Lower leg skin (tissue), 4 donors: ENCODE data around the gene LINS1. TPM values are rescaled to one million over a fixed set of nuclear protein-coding genes. Genes with fewer than 3 reads are reported as not detected.

Experiments
- DNase-seq, 2 donors: peaks; one replicate each; pipeline ENCODE4 v3.0.0-alpha.2; 2019; ENCODE audit warnings: low spot score in 2 of 2
- H3K4me3 ChIP-seq: fragments of 200-600 bp; sonication (generic); 2 replicates; pipeline ENCODE4 v1.5.1; 2017; ENCODE audit warnings: mild to moderate bottlenecking, low read depth; ENCODE audit not compliant: poor library complexity, severe bottlenecking
- CTCF ChIP-seq, 3 donors: fragments of 450-650 bp; IDR thresholded peaks; one replicate each; pipeline ENCODE4 v1.5.1; 2016; ENCODE audit warnings: antibody characterized with exemption in 3 of 3, mild to moderate bottlenecking in 3 of 3, moderate library complexity in 2 of 3
- POLR2A ChIP-seq, 2 donors: fragments of 450-650 bp; IDR thresholded peaks; one replicate each; pipeline ENCODE4 v1.6.1; 2016 to 2017; ENCODE audit warnings: antibody characterized with exemption in 2 of 2, mild to moderate bottlenecking in 1 of 2, moderate library complexity in 1 of 2
- WGBS, 2 donors: methylation state at CpG; one replicate each; pipeline ENCODE4 v1.1.5; 2018; 5-methylcytosine and 5-hydroxymethylcytosine counted together
- intact Hi-C: fragments of 100-400 bp; cut with DNase I; formaldehyde crosslinking; loops from one replicate; pipeline ENCODE4 v1.15.0; 2023; ENCODE audit warnings: low total_unique reads
- total RNA-seq, 4 donors: library from RNA; depleted of rRNA; stranded (reverse); fragments of >200 nt; gene quantifications; one replicate each; pipeline ENCODE4 v1.1.0, GENCODE V29; 2016

The LINS1 gene
- total RNA-seq, 4 donors from 2014 or later: 12.5 to 24.9 (median 18.7) TPM

- 92 to 94% methylated on average over 10 of the region's 10 CpGs for whole genome bisulfite sequencing, 2 donors
- intact Hi-C loops: loop anchor here (5.0 kb wide), 1 partner anchor 240 kb away; no protein-coding TSS in a partner anchor
- no peak overlapping the region for H3K4me3 ChIP-seq
- no peak for DNase-seq
- no peak for TF ChIP-seq POLR2A (IDR thresholded peaks at IDR 0.05)
- TF ChIP-seq CTCF (IDR thresholded peaks at IDR 0.05): no peak
These were observed 29.8 kb upstream of the LINS1 start for GRCh38 chr15:100631831-100632230.

GRCh38 chr15:100628746-100629145, 26.8 kb upstream of the LINS1 start:
- no peak for TF ChIP-seq POLR2A (IDR thresholded peaks at IDR 0.05)
- no peak for TF ChIP-seq CTCF (IDR thresholded peaks at IDR 0.05)
- 50 to 58% methylated on average over 3 of the region's 3 CpGs for WGBS, 2 donors
- intact Hi-C loops: loop anchor here (5.0 kb wide), 1 partner anchor 384 kb away; no protein-coding TSS in a partner anchor
- H3K4me3 ChIP-seq: no peak overlapping the region
- no peak for DNase-seq

GRCh38 chr15:100627789-100628395, 25.9 kb upstream of the LINS1 start:
- 26% methylated on average over 6 of the region's 6 CpGs for WGBS, 2 donors
- intact Hi-C loops: loop anchor here (5.0 kb wide), 1 partner anchor 384 kb away; no protein-coding TSS in a partner anchor
- TF ChIP-seq POLR2A (IDR thresholded peaks at IDR 0.05) (no peak), CTCF (IDR thresholded peaks at IDR 0.05) (peak in 1 of 3 donors; percentile 43)
- DNase-seq: peak; percentile 74 to 90
- H3K4me3 ChIP-seq: no peak overlapping the region

- TF ChIP-seq CTCF (IDR thresholded peaks at IDR 0.05) (no peak), POLR2A (IDR thresholded peaks at IDR 0.05) (no peak)
- WGBS, 2 donors: 84 to 88% methylated on average over 5 of the region's 5 CpGs
- DNase-seq: no peak
- intact Hi-C loops: no loop called here
- H3K4me3 ChIP-seq: no peak overlapping the region
These were observed 21.3 kb upstream of the LINS1 start for GRCh38 chr15:100623301-100623700.

- no peak for TF ChIP-seq CTCF (IDR thresholded peaks at IDR 0.05)
- H3K4me3 ChIP-seq: no peak overlapping the region
- WGBS, 2 donors: 96 to 98% methylated on average over 2 of the region's 2 CpGs
- intact Hi-C loops: no loop called here
- no peak for DNase-seq
These were observed 14.7 kb upstream of the LINS1 start for GRCh38 chr15:100616700-100617099.

GRCh38 chr15:100615801-100616200, 13.8 kb upstream of the LINS1 start:
- TF ChIP-seq CTCF (IDR thresholded peaks at IDR 0.05) (no peak), POLR2A (IDR thresholded peaks at IDR 0.05) (no peak)
- DNase-seq: no peak
- 28 to 32% methylated on average over 5 of the region's 5 CpGs for WGBS, 2 donors
- H3K4me3 ChIP-seq: no peak overlapping the region
- intact Hi-C loops: no loop called here
